Parathyroid adenoma (tissue), 2 donors: ENCODE data around the gene RAB30.

ENCODE experiments used
- H2AFZ ChIP-seq: fragments of 300-600 bp; sonication (generic); one replicate; pipeline ENCODE4 v1.7.0; 2017; ENCODE audit warnings: antibody characterized with exemption, mild to moderate bottlenecking
- H3K27ac ChIP-seq: fragments of 300-600 bp; sonication (generic); one replicate; pipeline ENCODE4 v1.7.0; 2017
- H3K27me3 ChIP-seq: fragments of 300-600 bp; sonication (generic); one replicate; pipeline ENCODE4 v1.7.0; 2017; ENCODE audit warnings: low read length; ENCODE audit not compliant: control insufficient read depth, insufficient read depth
- H3K36me3 ChIP-seq: fragments of 300-600 bp; sonication (generic); one replicate; pipeline ENCODE4 v1.7.0; 2017; ENCODE audit warnings: low read length; ENCODE audit not compliant: control insufficient read depth, insufficient read depth
- H3K4me1 ChIP-seq: fragments of 300-600 bp; sonication (generic); one replicate; pipeline ENCODE4 v1.7.0; 2017; ENCODE audit warnings: control low read depth
- H3K4me2 ChIP-seq: fragments of 300-600 bp; sonication (generic); one replicate; pipeline ENCODE4 v1.7.0; 2017; ENCODE audit warnings: low read length
- H3K4me3 ChIP-seq: fragments of 300-600 bp; sonication (generic); one replicate; pipeline ENCODE4 v1.7.0; 2017; ENCODE audit warnings: low read depth, low read length
- H3K79me2 ChIP-seq: fragments of 300-600 bp; sonication (generic); one replicate; pipeline ENCODE4 v1.7.0; 2017; ENCODE audit warnings: control low read depth
- H3K9ac ChIP-seq: fragments of 300-600 bp; sonication (generic); one replicate; pipeline ENCODE4 v1.7.0; 2017; ENCODE audit warnings: mild to moderate bottlenecking
- H3K9me3 ChIP-seq: fragments of 300-600 bp; sonication (generic); one replicate; pipeline ENCODE4 v1.7.0; 2017; ENCODE audit warnings: low read length; ENCODE audit not compliant: control insufficient read depth
- CTCF ChIP-seq: fragments of 300-600 bp; sonication (generic); IDR thresholded peaks from one replicate; pipeline ENCODE4 v1.7.0; 2017; ENCODE audit warnings: antibody characterized with exemption, mild to moderate bottlenecking
- donor health status: primary hyperparathyroidism.

RAB30 gene

GRCh38 chr11:83044958-83045712, 26.6 kb downstream of the RAB30 start:
- Histone ChIP-seq H3K27ac (no peak overlapping the region), H3K9ac (no peak overlapping the region), H3K36me3 (no peaks in the 10 kb centered on the region), H2AFZ (no peak overlapping the region), H3K27me3 (no peaks in the 10 kb centered on the region), H3K4me1 (no peaks in the 10 kb centered on the region), H3K9me3 (no peaks in the 10 kb centered on the region), H3K79me2 (peaks cover 2% of the 10 kb centered on the region), H3K4me2 (no peak overlapping the region), H3K4me3 (no peak overlapping the region)
- TF ChIP-seq CTCF, result no peak

GRCh38 chr11:83042964-83043711, 28.6 kb downstream of the RAB30 start:
- Histone ChIP-seq H3K79me2 (peaks cover 2% of the 10 kb centered on the region), H3K9ac (no peak overlapping the region), H3K27me3 (no peaks in the 10 kb centered on the region), H3K4me3 (no peak overlapping the region), H3K4me1 (no peaks in the 10 kb centered on the region), H2AFZ (no peak overlapping the region), H3K27ac (no peak overlapping the region), H3K4me2 (no peak overlapping the region), H3K36me3 (no peaks in the 10 kb centered on the region), H3K9me3 (no peaks in the 10 kb centered on the region)
- TF ChIP-seq CTCF, result no peak

- no peaks in the 10 kb centered on the region for H3K36me3 ChIP-seq
- no peak overlapping the region for H3K27ac ChIP-seq
- no peak overlapping the region for H3K9ac ChIP-seq
- no peak overlapping the region for H3K4me3 ChIP-seq
- H3K79me2 ChIP-seq, result peaks cover 2% of the 10 kb centered on the region
- no peaks in the 10 kb centered on the region for H3K4me1 ChIP-seq
- no peak for TF ChIP-seq CTCF
- no peaks in the 10 kb centered on the region for H3K9me3 ChIP-seq
- no peak overlapping the region for H3K4me2 ChIP-seq
- H2AFZ ChIP-seq, result no peak overlapping the region
- H3K27me3 ChIP-seq, result no peaks in the 10 kb centered on the region
These were observed 30.6 kb downstream of the RAB30 start for GRCh38 chr11:83041126-83041525.

- Histone ChIP-seq H3K27me3 (no peaks in the 10 kb centered on the region), H3K9ac (no peak overlapping the region), H3K4me1 (no peaks in the 10 kb centered on the region), H3K4me2 (no peak overlapping the region), H3K9me3 (no peaks in the 10 kb centered on the region), H3K79me2 (peaks cover 4% of the 10 kb centered on the region), H3K36me3 (no peaks in the 10 kb centered on the region), H3K27ac (no peak overlapping the region), H2AFZ (no peak overlapping the region), H3K4me3 (no peak overlapping the region)
- no peak for TF ChIP-seq CTCF
These were observed 32.1 kb downstream of the RAB30 start for GRCh38 chr11:83039566-83039965.
